PC-3 (cell line): ENCODE results near the gene CACNA1C. TPM values are rescaled to one million over a fixed set of nuclear protein-coding genes. Genes with fewer than 3 reads are reported as not detected.
A peak's percentile ranks its signal among the peaks of the same experiment; 100 is the strongest.

ENCODE experiments used
- ATAC-seq: fragments of 200-7000 bp; cut with Tn5 transposase; 2 replicates; pipeline ENCODE4 v1.9.1; 2020; ENCODE audit warnings: mild to moderate bottlenecking, moderate library complexity
- BruUV-seq: library from RNA; stranded (reverse); fragments of 400-500 nt; replicated peaks from 2 replicates; lab custom pipeline; 2021; lab: Mats Ljungman, UMichigan
- CTCF ChIA-PET: fragments of 300-600 bp; sonication (Branson Sonifier 250); formaldehyde crosslinking; loops from one replicate; lab custom pipeline; 2022; ENCODE audit warnings: antibody characterized with exemption; lab: Charles Lee
- POLR2A ChIA-PET: fragments of 300-600 bp; sonication (Branson Sonifier 250); formaldehyde crosslinking; loops from one replicate; lab custom pipeline; 2022; ENCODE audit warnings: antibody characterized with exemption; ENCODE audit not compliant: unreplicated experiment; lab: Charles Lee
- DNase-seq: peaks from one replicate; pipeline ENCODE4 v3.0.0-alpha.2; 2015
- H2AFZ ChIP-seq: fragments of 300-600 bp; sonication (generic); 2 replicates; pipeline ENCODE4 v1.6.0; 2016; ENCODE audit warnings: antibody characterized with exemption, low read length
- H3F3A ChIP-seq: fragments of 300-600 bp; sonication (generic); one replicate; pipeline ENCODE4 v1.6.0; 2017; ENCODE audit warnings: antibody characterized with exemption, low read length, control low read depth, mild to moderate bottlenecking; ENCODE audit not compliant: unreplicated experiment
- H3K27ac ChIP-seq: fragments of 300-600 bp; sonication (generic); 2 replicates; pipeline ENCODE4 v1.5.1; 2016; ENCODE audit warnings: mild to moderate bottlenecking, low read length
- H3K27me3 ChIP-seq: fragments of 300-600 bp; sonication (generic); 2 replicates; pipeline ENCODE4 v1.6.1; 2016; ENCODE audit warnings: low read length, mixed read lengths
- H3K36me3 ChIP-seq: fragments of 300-600 bp; sonication (generic); 2 replicates; pipeline ENCODE4 v1.6.1; 2016; ENCODE audit warnings: low read depth, mixed run types, low read length, mixed read lengths
- H3K4me1 ChIP-seq: fragments of 300-600 bp; sonication (generic); 2 replicates; pipeline ENCODE4 v1.5.1; 2016; ENCODE audit warnings: low read length; ENCODE audit not compliant: insufficient read depth
- H3K4me2 ChIP-seq: fragments of 300-600 bp; sonication (generic); 2 replicates; pipeline ENCODE4 v1.6.0; 2016; ENCODE audit warnings: low read length
- H3K4me3 ChIP-seq: fragments of 300-600 bp; sonication (generic); 2 replicates; pipeline ENCODE4 v1.5.1; 2016; ENCODE audit warnings: mild to moderate bottlenecking, low read length, mixed read lengths
- H3K79me2 ChIP-seq: fragments of 300-600 bp; sonication (generic); 2 replicates; pipeline ENCODE4 v1.6.1; 2017; ENCODE audit warnings: low read length, mixed read lengths
- H3K9ac ChIP-seq: fragments of 300-600 bp; sonication (generic); 2 replicates; pipeline ENCODE4 v1.6.0; 2016; ENCODE audit warnings: mild to moderate bottlenecking, low read length
- H3K9me2 ChIP-seq: fragments of 300-600 bp; sonication (generic); replicated peaks from 2 replicates; pipeline ENCODE4 v1.6.1; 2016; ENCODE audit warnings: mixed run types, low read length, mixed read lengths
- H3K9me3 ChIP-seq: fragments of 300-600 bp; sonication (generic); 2 replicates; pipeline ENCODE4 v1.6.1; 2016; ENCODE audit warnings: low read length, mixed read lengths
- H4K20me1 ChIP-seq: fragments of 300-600 bp; sonication (generic); 2 replicates; pipeline ENCODE4 v1.6.1; 2016; ENCODE audit warnings: low read length, mixed read lengths
- EZH2 ChIP-seq: fragments of 300-600 bp; sonication (generic); IDR thresholded peaks from one replicate; pipeline ENCODE4 v1.6.1; 2017; ENCODE audit warnings: antibody characterized with exemption, mild to moderate bottlenecking, low read length; ENCODE audit not compliant: unreplicated experiment
- EZH2phosphoT487 ChIP-seq: fragments of 300-600 bp; sonication (generic); IDR thresholded peaks from 2 replicates; pipeline ENCODE4 v1.6.1; 2018; ENCODE audit warnings: mild to moderate bottlenecking, antibody characterized with exemption, low read length, borderline replicate concordance
- intact Hi-C: fragments of 100-400 bp; cut with micrococcal nuclease; formaldehyde crosslinking; loops from 2 replicates; pipeline ENCODE4 v1.9.0; 2023
- total RNA-seq: library from RNA; depleted of rRNA; stranded (reverse); fragments of >200 nt; gene quantifications from 2 replicates; pipeline ENCODE4 v1.2.3, GENCODE V29; 2014
- TF ChIP-seq, protein P1 (sequence below): fragments of 300-600 bp; sonication (generic); conservative IDR thresholded peaks from 2 replicates; pipeline ENCODE4 v1.5.1; 2017; ENCODE audit warnings: antibody characterized with exemption, low read depth, mild to moderate bottlenecking, low read length

CACNA1C gene
- total RNA-seq, 1 experiment from 2014 or later = not detected

DNA sequence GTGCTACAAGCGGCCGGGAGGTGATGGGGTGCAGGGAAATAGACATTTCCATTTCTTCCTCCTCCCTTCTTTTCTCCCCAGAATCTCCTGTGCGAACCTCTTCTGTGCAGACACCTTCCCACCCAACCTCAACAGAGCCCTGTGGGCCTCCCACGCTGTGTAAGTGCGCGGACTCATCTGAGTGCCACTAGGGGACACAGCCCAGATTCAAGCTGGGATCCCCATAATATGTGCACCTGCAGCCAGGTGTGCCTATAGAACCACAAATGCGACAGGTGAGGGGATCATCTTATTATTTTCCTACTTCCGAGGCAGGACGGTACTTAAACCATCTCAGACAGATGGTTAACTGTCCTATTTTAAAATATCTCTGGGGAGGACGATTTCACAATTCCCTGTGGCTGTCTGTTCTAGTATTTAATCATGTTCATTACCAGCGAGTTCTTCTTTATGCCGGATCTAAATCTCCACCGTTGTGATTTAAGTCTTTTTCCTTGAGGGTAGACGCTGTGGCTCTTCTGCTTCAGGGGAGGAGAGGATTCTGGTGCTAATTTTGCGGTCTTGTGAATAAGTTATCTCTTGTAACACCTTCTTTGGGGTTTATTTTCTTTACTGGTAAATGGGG lies 17.2 kb upstream of the CACNA1C start:
- H3F3A ChIP-seq = no peaks in the 10 kb centered on the region
- H4K20me1 ChIP-seq = no peaks in the 10 kb centered on the region
- BruUV-seq = no TSS peak
- no peak overlapping the region for H3K27ac ChIP-seq
- intact Hi-C loops = no loop called here
- peak overlapping the region; percentile 40; the same call in 1 of the 2 replicates for H3K4me3 ChIP-seq
- POLR2A ChIA-PET = no interaction called here
- no peaks in the 10 kb centered on the region for H3K36me3 ChIP-seq
- H3K9me2 ChIP-seq = no peaks in the 10 kb centered on the region
- peak overlapping the region; percentile 48; the same call in 1 of the 2 replicates for H2AFZ ChIP-seq
- peak overlapping the region; percentile 66 for H3K4me2 ChIP-seq
- H3K79me2 ChIP-seq = no peaks in the 10 kb centered on the region
- no peak overlapping the region for H3K9ac ChIP-seq
- CTCF ChIA-PET = no interaction called here
- H3K9me3 ChIP-seq = no peaks in the 10 kb centered on the region
- DNase-seq (no peak), ATAC-seq (no peak)
- TF ChIP-seq EZH2 (no peak), EZH2phosphoT487 (no peak)
- TF ChIP-seq, protein P1, sequence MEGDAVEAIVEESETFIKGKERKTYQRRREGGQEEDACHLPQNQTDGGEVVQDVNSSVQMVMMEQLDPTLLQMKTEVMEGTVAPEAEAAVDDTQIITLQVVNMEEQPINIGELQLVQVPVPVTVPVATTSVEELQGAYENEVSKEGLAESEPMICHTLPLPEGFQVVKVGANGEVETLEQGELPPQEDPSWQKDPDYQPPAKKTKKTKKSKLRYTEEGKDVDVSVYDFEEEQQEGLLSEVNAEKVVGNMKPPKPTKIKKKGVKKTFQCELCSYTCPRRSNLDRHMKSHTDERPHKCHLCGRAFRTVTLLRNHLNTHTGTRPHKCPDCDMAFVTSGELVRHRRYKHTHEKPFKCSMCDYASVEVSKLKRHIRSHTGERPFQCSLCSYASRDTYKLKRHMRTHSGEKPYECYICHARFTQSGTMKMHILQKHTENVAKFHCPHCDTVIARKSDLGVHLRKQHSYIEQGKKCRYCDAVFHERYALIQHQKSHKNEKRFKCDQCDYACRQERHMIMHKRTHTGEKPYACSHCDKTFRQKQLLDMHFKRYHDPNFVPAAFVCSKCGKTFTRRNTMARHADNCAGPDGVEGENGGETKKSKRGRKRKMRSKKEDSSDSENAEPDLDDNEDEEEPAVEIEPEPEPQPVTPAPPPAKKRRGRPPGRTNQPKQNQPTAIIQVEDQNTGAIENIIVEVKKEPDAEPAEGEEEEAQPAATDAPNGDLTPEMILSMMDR = no peak
- H3K27me3 ChIP-seq = peaks cover 83% of the 10 kb centered on the region
- H3K4me1 ChIP-seq = no peaks in the 10 kb centered on the region

DNA sequence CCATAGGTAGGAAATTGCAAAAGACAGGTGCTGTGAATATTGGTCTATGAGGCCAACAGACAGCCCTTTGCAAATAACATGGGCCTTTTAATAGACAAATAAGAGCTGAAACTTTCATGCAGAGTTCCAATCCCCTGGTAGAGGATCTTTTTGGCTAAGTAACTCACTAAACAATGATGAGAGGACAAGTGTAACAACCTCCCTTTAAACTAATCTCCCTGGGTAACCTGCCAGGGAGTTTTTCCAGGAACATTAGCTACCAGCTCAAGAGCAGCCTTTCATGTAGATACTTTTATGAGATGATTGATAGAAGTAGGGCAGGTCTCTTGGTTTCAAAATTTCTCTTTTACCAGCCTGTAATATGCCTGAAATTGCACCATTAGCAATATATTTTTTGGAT lies 13.8 kb upstream of the CACNA1C start:
- intact Hi-C loops = no loop called here
- H3K27ac ChIP-seq = no peak overlapping the region
- H3K4me2 ChIP-seq = no peak overlapping the region
- DNase-seq = no peak
- H3K9me2 ChIP-seq = no peaks in the 10 kb centered on the region
- H3K9me3 ChIP-seq = no peaks in the 10 kb centered on the region
- H3K79me2 ChIP-seq = no peaks in the 10 kb centered on the region
- no peaks in the 10 kb centered on the region for H3F3A ChIP-seq
- H3K9ac ChIP-seq = no peak overlapping the region
- H4K20me1 ChIP-seq = no peaks in the 10 kb centered on the region
- ChIA-PET CTCF (interaction anchor here (0.8 kb wide), 1 partner anchor 418 kb away, joined by 5 read pairs; no protein-coding TSS in a partner anchor), POLR2A (no interaction called here)
- no TSS peak for BruUV-seq
- no peak overlapping the region for H2AFZ ChIP-seq
- no peaks in the 10 kb centered on the region for H3K36me3 ChIP-seq
- peaks cover 76% of the 10 kb centered on the region for H3K27me3 ChIP-seq
- no peak for ATAC-seq
- TF ChIP-seq, protein P1 = no peak
- no peak for TF ChIP-seq EZH2
- no peak for TF ChIP-seq EZH2phosphoT487
- H3K4me3 ChIP-seq = no peak overlapping the region
- H3K4me1 ChIP-seq = no peaks in the 10 kb centered on the region

DNA sequence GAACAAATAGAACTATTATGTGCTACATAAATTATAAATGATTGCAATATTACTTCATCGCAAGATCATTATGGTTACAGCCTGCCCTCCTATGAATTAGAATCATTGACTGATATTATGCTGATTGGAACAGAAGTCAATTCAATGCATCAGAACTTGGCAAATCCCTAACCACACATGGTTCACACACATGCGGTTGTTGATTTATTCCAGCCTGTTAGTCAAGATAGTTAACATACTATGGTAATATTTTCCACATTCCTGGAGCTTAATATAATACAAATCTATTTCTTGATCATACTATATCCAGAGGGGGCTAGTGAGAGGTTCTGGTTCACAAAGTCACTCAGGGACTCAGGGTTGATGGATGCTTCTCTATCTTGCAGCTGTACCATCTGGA lies 9.7 kb upstream of the CACNA1C start:
- Histone ChIP-seq H2AFZ (no peak overlapping the region), H3F3A (no peaks in the 10 kb centered on the region), H3K9ac (no peak overlapping the region), H3K27ac (no peak overlapping the region), H3K9me3 (no peaks in the 10 kb centered on the region), H3K36me3 (no peaks in the 10 kb centered on the region), H3K27me3 (peaks cover 68% of the 10 kb centered on the region), H3K4me1 (peaks cover 3% of the 10 kb centered on the region), H3K4me2 (no peak overlapping the region), H3K9me2 (no peaks in the 10 kb centered on the region), H3K4me3 (no peak overlapping the region), H3K79me2 (no peaks in the 10 kb centered on the region), H4K20me1 (no peaks in the 10 kb centered on the region)
- ATAC-seq (no peak), DNase-seq (no peak)
- ChIA-PET POLR2A (no interaction called here), CTCF (no interaction called here)
- intact Hi-C loops = no loop called here
- TF ChIP-seq, protein P1 = no peak
- TF ChIP-seq EZH2phosphoT487 (no peak), EZH2 (no peak)
- no TSS peak for BruUV-seq
